22Rv1 (cell line): ENCODE data around the gene HOXA9.

Experiments used
- H3K27ac ChIP-seq: fragments of 450-650 bp; 2 replicates; pipeline ENCODE4 v1.5.1; 2017
- CTCF ChIP-seq: fragments of 450-650 bp; IDR thresholded peaks from 2 replicates; pipeline ENCODE4 v1.5.1; 2017; ENCODE audit warnings: mild to moderate bottlenecking
- ZFX ChIP-seq: fragments of 450-650 bp; IDR thresholded peaks from 2 replicates; pipeline ENCODE4 v1.6.1; 2017; ENCODE audit warnings: antibody characterized with exemption, borderline replicate concordance

The HOXA9 gene

GRCh38 chr7:27199849-27200760 lies 34.8 kb upstream of the HOXA9 start, which contains the start of gene HOXA13:
TSS of gene HOXA13 (minus strand) at chr7:27200091. CDS start at chr7:27200077, 14 bp downstream.
- TF ChIP-seq ZFX (no peak), CTCF (no peak; the same call in 1 of the 2 replicates)
- no peak within 1 kb of the TSS for H3K27ac ChIP-seq

- H3K27ac ChIP-seq, result no peak overlapping the region
- TF ChIP-seq CTCF, result no peak; the same call in 1 of the 2 replicates
Measured at GRCh38 chr7:27198871-27199801, 33.8 kb upstream of the HOXA9 start.

GRCh38 chr7:27198138-27198841 lies 33.0 kb upstream of the HOXA9 start:
- TF ChIP-seq ZFX (no peak), CTCF (no peak)
- H3K27ac ChIP-seq, result no peak overlapping the region

GRCh38 chr7:27197137-27198042 lies 32.1 kb upstream of the HOXA9 start:
- TF ChIP-seq CTCF (no peak), ZFX (no peak)
- H3K27ac ChIP-seq, result no peak overlapping the region

- peak; percentile 93 for TF ChIP-seq CTCF
- no peak for TF ChIP-seq ZFX
- H3K27ac ChIP-seq, result no peak overlapping the region
Measured at GRCh38 chr7:27196287-27196767, 31.0 kb upstream of the HOXA9 start.
